ENCODE measurements around the gene HSPG2. TPM values are rescaled to one million over a fixed set of nuclear protein-coding genes. Genes with fewer than 3 reads are reported as not detected.

Gene HSPG2
- total RNA-seq, 1 donor from 2014 or later = 101 TPM

DNA sequence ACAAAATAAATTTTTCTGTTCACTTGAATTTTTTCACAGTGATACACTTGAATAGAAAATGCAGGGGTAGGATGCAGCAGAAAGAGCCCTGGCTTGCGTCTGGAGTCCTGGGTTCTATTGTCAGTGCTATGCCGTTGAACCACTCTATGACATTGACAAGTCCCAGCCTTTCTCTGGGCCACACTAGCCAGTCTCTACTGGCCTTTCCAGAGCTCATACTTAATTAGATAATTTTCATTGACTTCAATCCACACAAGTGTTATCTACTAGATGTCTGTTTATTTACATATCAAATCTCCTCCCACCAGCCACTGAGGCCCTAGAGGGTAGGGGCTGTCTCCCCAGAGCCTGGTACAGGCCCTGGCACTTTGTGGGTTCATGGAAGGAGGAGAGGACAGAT lies 24.2 kb upstream of the HSPG2 start:
- H3K9me3 Mint-ChIP-seq = no peaks in the 10 kb centered on the region
- DNase-seq (ENCODE audit: low read depth, low spot score) = no peak
- TF ChIP-seq, protein P1, sequence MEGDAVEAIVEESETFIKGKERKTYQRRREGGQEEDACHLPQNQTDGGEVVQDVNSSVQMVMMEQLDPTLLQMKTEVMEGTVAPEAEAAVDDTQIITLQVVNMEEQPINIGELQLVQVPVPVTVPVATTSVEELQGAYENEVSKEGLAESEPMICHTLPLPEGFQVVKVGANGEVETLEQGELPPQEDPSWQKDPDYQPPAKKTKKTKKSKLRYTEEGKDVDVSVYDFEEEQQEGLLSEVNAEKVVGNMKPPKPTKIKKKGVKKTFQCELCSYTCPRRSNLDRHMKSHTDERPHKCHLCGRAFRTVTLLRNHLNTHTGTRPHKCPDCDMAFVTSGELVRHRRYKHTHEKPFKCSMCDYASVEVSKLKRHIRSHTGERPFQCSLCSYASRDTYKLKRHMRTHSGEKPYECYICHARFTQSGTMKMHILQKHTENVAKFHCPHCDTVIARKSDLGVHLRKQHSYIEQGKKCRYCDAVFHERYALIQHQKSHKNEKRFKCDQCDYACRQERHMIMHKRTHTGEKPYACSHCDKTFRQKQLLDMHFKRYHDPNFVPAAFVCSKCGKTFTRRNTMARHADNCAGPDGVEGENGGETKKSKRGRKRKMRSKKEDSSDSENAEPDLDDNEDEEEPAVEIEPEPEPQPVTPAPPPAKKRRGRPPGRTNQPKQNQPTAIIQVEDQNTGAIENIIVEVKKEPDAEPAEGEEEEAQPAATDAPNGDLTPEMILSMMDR (conservative IDR thresholded peaks at IDR 0.05) = no peak
- H3K27me3 Mint-ChIP-seq (ENCODE audit: low read depth) = no peaks in the 10 kb centered on the region
- no peak overlapping the region for H3K4me3 Mint-ChIP-seq
- H3K27ac Mint-ChIP-seq (ENCODE audit: unreplicated experiment) = no peak overlapping the region
- peaks cover 12% of the 10 kb centered on the region for H3K4me1 Mint-ChIP-seq
- no peaks in the 10 kb centered on the region for H3K36me3 Mint-ChIP-seq (ENCODE audit: low read depth)

DNA sequence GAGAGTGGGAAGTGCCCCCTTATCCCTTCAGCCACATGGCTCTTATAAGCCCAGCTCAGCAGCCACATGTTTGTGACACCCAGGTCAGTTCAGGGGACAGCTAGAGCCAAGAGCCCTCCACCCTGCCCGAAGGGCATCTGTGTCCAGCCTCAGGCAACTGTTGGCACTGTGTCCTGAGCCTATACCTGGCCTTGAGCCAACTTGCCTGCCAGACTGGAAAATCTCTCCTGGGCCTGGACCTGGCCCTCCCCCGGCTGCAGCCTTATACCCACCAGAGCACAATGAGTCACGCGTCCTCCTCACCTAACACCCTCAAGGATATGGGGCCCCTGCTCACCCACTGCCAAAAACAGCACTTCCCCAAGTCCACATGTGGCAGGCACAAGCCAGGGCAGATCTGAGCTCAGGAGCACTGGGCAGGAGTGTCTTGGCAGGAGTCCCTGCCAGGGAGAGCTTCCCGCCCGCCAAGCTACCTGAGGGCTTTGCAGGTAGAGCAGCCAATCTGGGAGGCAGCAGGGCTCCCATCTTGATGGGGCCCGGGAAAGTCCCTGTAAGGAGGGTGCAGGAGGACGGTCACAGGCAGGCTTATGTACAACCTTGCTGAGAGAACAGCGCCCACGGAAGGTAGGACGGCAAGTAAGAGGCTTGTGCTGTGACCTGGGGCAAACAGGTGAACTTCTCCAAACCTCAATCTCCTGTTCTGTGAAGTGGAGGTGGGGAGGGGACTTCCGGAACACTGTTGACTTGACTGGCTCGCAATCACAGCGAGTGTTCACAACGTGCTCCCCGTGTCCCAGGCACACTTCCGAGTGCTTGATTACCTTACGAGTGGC lies 19.8 kb upstream of the HSPG2 start:
- Mint-ChIP-seq H3K27ac (ENCODE audit: unreplicated experiment) (no peak overlapping the region), H3K4me3 (no peak overlapping the region), H3K4me1 (peaks cover 28% of the 10 kb centered on the region), H3K9me3 (no peaks in the 10 kb centered on the region), H3K36me3 (ENCODE audit: low read depth) (no peaks in the 10 kb centered on the region), H3K27me3 (ENCODE audit: low read depth) (no peaks in the 10 kb centered on the region)
- no peak for DNase-seq (ENCODE audit: low read depth, low spot score)
- TF ChIP-seq, protein P1 (conservative IDR thresholded peaks at IDR 0.05) = no peak

DNA sequence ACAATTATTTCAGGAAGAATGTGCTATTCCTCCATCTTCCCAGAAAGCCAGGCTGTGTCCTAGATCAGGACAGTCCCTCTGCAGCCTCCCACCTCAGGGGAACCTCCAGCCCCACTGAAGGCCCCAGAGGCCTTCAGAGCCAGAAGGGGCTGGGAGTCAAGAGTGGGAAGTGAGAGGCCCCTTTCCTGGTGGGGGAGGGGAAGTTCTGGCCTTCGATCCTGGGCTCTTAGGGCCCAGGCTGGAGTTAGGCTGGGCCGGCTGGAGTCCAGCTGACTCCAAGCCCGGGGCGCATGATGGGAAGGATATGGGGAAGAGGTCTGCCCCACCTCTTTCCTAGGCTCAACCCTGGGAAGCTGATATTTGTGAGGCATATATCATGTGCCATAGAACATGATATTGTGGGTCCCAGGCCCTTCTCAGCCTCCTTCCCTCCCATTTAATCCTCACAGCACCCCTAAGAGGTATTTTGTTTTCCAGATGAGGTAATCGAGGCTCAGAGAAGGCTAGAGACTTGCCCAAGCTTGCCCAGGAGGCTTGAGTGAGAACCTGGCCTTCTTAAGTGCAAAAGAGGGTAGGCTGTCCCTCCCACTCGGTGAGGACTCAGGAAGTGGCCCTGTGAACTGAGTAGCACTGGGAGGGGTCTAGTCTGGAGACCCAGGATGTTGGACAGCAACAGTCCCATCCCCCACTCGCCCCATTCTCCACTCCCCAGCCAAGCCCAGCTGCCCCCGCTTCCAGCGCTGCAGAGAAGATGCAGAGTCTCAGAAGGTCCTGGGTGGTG lies 18.6 kb upstream of the HSPG2 start:
- DNase-seq (ENCODE audit: low read depth, low spot score) = no peak
- Mint-ChIP-seq H3K36me3 (ENCODE audit: low read depth) (no peaks in the 10 kb centered on the region), H3K4me1 (peaks cover 28% of the 10 kb centered on the region), H3K4me3 (no peak overlapping the region), H3K9me3 (no peaks in the 10 kb centered on the region), H3K27ac (ENCODE audit: unreplicated experiment) (no peak overlapping the region), H3K27me3 (ENCODE audit: low read depth) (no peaks in the 10 kb centered on the region)
- TF ChIP-seq, protein P1 (conservative IDR thresholded peaks at IDR 0.05) = no peak

DNA sequence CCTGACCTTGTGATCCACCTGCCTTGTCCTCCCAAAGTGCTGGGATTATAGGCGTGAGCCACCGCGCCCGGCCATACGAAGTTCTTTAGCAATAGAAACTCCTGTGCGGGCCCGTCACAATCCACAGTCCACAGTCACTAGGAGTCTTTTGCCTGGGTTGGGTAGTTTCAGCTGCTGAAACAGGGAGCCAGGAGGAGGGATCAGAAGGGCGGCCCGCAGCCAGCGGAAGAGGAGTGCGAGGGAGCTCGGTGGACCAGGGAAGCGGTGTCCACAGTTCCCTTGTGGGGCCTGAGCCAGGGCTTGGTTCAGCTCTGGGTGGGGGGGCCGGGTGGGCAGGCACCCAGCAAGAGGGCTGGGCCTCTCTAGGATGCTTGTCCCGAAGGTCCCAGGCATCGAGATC lies 17.9 kb upstream of the HSPG2 start:
- no peaks in the 10 kb centered on the region for H3K27me3 Mint-ChIP-seq (ENCODE audit: low read depth)
- TF ChIP-seq, protein P1 (conservative IDR thresholded peaks at IDR 0.05) = no peak
- no peaks in the 10 kb centered on the region for H3K36me3 Mint-ChIP-seq (ENCODE audit: low read depth)
- peaks cover 28% of the 10 kb centered on the region for H3K4me1 Mint-ChIP-seq
- no peaks in the 10 kb centered on the region for H3K9me3 Mint-ChIP-seq
- DNase-seq (ENCODE audit: low read depth, low spot score) = no peak
- no peak overlapping the region for H3K4me3 Mint-ChIP-seq
- peak overlapping the region; percentile 57 for H3K27ac Mint-ChIP-seq (ENCODE audit: unreplicated experiment)

DNA sequence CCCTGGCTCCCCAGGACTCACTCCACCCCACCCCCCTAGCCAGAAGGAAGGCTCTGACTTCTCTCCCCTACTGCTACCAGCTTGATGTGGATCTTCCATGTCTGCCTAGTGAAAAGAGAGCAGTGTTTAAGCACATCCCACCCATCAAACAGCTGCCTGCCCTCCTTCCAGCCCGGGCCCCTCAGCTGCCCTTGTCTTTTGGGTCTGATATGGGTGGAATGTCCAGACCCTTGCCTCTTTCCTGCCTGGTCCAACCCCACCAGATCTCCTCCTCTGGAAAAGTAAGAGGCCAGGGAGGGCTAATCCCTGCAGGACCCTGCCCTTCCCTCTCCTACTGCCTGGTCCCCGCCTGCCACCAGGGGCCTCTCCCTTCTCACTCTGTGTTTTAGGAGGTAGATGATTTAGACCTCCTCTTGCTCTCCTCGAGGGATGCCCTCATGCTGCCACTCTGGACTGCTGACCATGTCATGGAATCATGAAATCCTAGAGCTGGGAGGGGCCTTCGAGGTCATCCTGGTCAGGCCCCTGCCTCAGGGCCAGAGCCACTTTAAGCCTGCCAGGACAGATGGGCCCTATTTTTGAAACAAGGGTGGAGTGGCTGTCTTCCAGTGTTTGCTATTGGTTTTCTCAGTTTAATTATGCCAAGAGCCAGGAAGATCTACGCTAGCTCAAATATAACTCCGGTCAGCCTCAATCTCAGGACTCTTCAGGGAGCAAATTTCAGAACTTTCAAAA lies 15.8 kb upstream of the HSPG2 start:
- Mint-ChIP-seq H3K9me3 (no peaks in the 10 kb centered on the region), H3K4me1 (peaks cover 21% of the 10 kb centered on the region), H3K27me3 (ENCODE audit: low read depth) (no peaks in the 10 kb centered on the region), H3K4me3 (no peak overlapping the region), H3K27ac (ENCODE audit: unreplicated experiment) (peak overlapping the region; percentile 9), H3K36me3 (ENCODE audit: low read depth) (no peaks in the 10 kb centered on the region)
- no peak for DNase-seq (ENCODE audit: low read depth, low spot score)
- TF ChIP-seq, protein P1 (conservative IDR thresholded peaks at IDR 0.05) = no peak
